ENCODE data around the gene EPHA2.

Gene EPHA2

GRCh38 chr1:16085522-16085921, 70.3 kb downstream of the EPHA2 start:
- TF ChIP-seq MYC (IDR thresholded peaks at IDR 0.05; ENCODE audit: low read depth, low read length) (no peak), POLR2A (IDR thresholded peaks at IDR 0.05; ENCODE audit: extremely low read depth, insufficient read length) (no peak), CTCF (IDR thresholded peaks at IDR 0.05; ENCODE audit: low read depth, low read length) (no peak), MAX (IDR thresholded peaks at IDR 0.05; ENCODE audit: low read depth, low read length) (no peak)
- H3K4me3 ChIP-seq (ENCODE audit: low read depth, low read length), result no peak overlapping the region
- no peak for DNase-seq (ENCODE audit: low read depth)

GRCh38 chr1:16083486-16083885, 72.4 kb downstream of the EPHA2 start:
- DNase-seq (ENCODE audit: low read depth), result no peak
- no peak for TF ChIP-seq POLR2A (IDR thresholded peaks at IDR 0.05; ENCODE audit: extremely low read depth, insufficient read length)
- no peak for TF ChIP-seq CTCF (IDR thresholded peaks at IDR 0.05; ENCODE audit: low read depth, low read length)
- TF ChIP-seq MYC (IDR thresholded peaks at IDR 0.05; ENCODE audit: low read depth, low read length), result no peak
- no peak for TF ChIP-seq MAX (IDR thresholded peaks at IDR 0.05; ENCODE audit: low read depth, low read length)

GRCh38 chr1:16082283-16083038, 73.4 kb downstream of the EPHA2 start:
- no peak overlapping the region for H3K4me3 ChIP-seq (ENCODE audit: low read depth, low read length)
- TF ChIP-seq CTCF (IDR thresholded peaks at IDR 0.05; ENCODE audit: low read depth, low read length) (peak; percentile 89), POLR2A (IDR thresholded peaks at IDR 0.05; ENCODE audit: extremely low read depth, insufficient read length) (no peak), MYC (IDR thresholded peaks at IDR 0.05; ENCODE audit: low read depth, low read length) (no peak), MAX (IDR thresholded peaks at IDR 0.05; ENCODE audit: low read depth, low read length) (no peak)
- peak; percentile 60 for DNase-seq (ENCODE audit: low read depth)

More at GRCh38 chr1:16083486-16083885, 72.4 kb downstream of the EPHA2 start:
- no peak overlapping the region for H3K4me3 ChIP-seq (ENCODE audit: low read depth, low read length)

GRCh38 chr1:16081636-16082035, 74.2 kb downstream of the EPHA2 start:
- no peak overlapping the region for H3K4me3 ChIP-seq (ENCODE audit: low read depth, low read length)
- no peak for TF ChIP-seq CTCF (IDR thresholded peaks at IDR 0.05; ENCODE audit: low read depth, low read length)
- TF ChIP-seq MYC (IDR thresholded peaks at IDR 0.05; ENCODE audit: low read depth, low read length), result no peak
- TF ChIP-seq POLR2A (IDR thresholded peaks at IDR 0.05; ENCODE audit: extremely low read depth, insufficient read length), result no peak
- TF ChIP-seq MAX (IDR thresholded peaks at IDR 0.05; ENCODE audit: low read depth, low read length), result no peak
- DNase-seq (ENCODE audit: low read depth), result no peak

GRCh38 chr1:16080422-16081150, 75.3 kb downstream of the EPHA2 start:
- TF ChIP-seq CTCF (IDR thresholded peaks at IDR 0.05; ENCODE audit: low read depth, low read length), result no peak
- TF ChIP-seq MAX (IDR thresholded peaks at IDR 0.05; ENCODE audit: low read depth, low read length), result no peak
- TF ChIP-seq POLR2A (IDR thresholded peaks at IDR 0.05; ENCODE audit: extremely low read depth, insufficient read length), result no peak
- DNase-seq (ENCODE audit: low read depth), result no peak
- H3K4me3 ChIP-seq (ENCODE audit: low read depth, low read length), result no peak overlapping the region
